ENCODE measurements around the gene PLXNB3. TPM values are rescaled to one million over a fixed set of nuclear protein-coding genes. Genes with fewer than 3 reads are reported as not detected.

The PLXNB3 gene
- polyA plus RNA-seq, 1 experiment = 5.5 TPM

- CTCF ChIA-PET = no interaction called here
- TF ChIP-seq, protein P1, sequence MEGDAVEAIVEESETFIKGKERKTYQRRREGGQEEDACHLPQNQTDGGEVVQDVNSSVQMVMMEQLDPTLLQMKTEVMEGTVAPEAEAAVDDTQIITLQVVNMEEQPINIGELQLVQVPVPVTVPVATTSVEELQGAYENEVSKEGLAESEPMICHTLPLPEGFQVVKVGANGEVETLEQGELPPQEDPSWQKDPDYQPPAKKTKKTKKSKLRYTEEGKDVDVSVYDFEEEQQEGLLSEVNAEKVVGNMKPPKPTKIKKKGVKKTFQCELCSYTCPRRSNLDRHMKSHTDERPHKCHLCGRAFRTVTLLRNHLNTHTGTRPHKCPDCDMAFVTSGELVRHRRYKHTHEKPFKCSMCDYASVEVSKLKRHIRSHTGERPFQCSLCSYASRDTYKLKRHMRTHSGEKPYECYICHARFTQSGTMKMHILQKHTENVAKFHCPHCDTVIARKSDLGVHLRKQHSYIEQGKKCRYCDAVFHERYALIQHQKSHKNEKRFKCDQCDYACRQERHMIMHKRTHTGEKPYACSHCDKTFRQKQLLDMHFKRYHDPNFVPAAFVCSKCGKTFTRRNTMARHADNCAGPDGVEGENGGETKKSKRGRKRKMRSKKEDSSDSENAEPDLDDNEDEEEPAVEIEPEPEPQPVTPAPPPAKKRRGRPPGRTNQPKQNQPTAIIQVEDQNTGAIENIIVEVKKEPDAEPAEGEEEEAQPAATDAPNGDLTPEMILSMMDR (IDR thresholded peaks at IDR 0.05; ENCODE audit: low read depth, low read length) = no peak
- Histone ChIP-seq H3K9me3 (ENCODE audit: control insufficient read depth, insufficient read depth, low read length) (no peaks in the 10 kb centered on the region), H3K4me3 (ENCODE audit: low read depth, low read length) (no peak overlapping the region), H3K27me3 (ENCODE audit: control insufficient read depth, insufficient read depth, low read length) (no peaks in the 10 kb centered on the region), H3K27ac (ENCODE audit: low read depth, low read length) (no peak overlapping the region)
- POLR2A ChIA-PET = no interaction called here
- no peak for DNase-seq (ENCODE audit: low read depth, low spot score)
These were observed 8.5 kb downstream of the PLXNB3 start for GRCh38 chrX:153772316-153773217.

- no peak overlapping the region for H3K27ac ChIP-seq (ENCODE audit: low read depth, low read length)
- TF ChIP-seq, protein P1 (IDR thresholded peaks at IDR 0.05; ENCODE audit: low read depth, low read length) = no peak
- no peak for DNase-seq (ENCODE audit: low read depth, low spot score)
- no peaks in the 10 kb centered on the region for H3K9me3 ChIP-seq (ENCODE audit: control insufficient read depth, insufficient read depth, low read length)
- no peak overlapping the region for H3K4me3 ChIP-seq (ENCODE audit: low read depth, low read length)
- ChIA-PET CTCF (no interaction called here), POLR2A (no interaction called here)
- no peaks in the 10 kb centered on the region for H3K27me3 ChIP-seq (ENCODE audit: control insufficient read depth, insufficient read depth, low read length)
These were observed 9.2 kb downstream of the PLXNB3 start for GRCh38 chrX:153773218-153773611.

DNA sequence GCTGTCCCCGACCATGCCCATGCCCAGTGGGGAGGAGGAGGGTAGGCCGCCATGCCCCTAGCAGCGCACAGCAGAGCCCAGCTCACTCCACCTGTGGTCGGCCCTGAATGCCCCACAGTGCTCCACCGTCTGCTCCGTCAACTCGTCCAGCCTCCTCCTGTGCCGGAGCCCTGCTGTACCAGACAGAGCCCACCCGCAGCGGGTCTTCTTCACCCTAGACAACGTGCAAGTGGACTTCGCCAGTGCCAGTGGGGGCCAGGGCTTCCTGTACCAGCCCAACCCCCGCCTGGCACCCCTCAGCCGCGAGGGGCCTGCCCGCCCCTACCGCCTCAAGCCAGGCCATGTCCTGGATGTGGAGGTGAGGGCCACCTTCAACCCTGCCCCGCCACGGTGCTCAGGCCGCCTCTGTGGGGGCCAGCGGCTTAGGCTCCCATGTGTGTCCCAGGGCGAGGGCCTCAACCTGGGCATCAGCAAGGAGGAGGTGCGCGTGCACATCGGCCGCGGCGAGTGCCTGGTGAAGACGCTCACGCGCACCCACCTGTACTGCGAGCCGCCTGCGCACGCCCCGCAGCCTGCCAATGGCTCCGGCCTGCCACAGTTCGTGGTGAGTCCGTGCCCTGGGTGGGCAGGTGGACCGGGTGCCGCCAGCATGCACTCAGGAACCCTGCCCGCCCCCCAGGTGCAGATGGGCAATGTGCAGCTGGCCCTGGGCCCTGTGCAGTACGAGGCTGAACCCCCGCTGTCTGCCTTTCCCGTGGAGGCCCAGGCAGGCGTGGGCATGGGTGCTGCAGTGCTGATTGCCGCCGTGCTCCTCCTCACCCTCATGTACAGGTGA lies 9.9 kb downstream of the PLXNB3 start:
- Histone ChIP-seq H3K9me3 (ENCODE audit: control insufficient read depth, insufficient read depth, low read length) (no peaks in the 10 kb centered on the region), H3K4me3 (ENCODE audit: low read depth, low read length) (no peak overlapping the region), H3K27ac (ENCODE audit: low read depth, low read length) (no peak overlapping the region), H3K27me3 (ENCODE audit: control insufficient read depth, insufficient read depth, low read length) (no peaks in the 10 kb centered on the region)
- ChIA-PET CTCF (no interaction called here), POLR2A (no interaction called here)
- DNase-seq (ENCODE audit: low read depth, low spot score) = no peak
- TF ChIP-seq, protein P1 (IDR thresholded peaks at IDR 0.05; ENCODE audit: low read depth, low read length) = no peak

- TF ChIP-seq, protein P1 (IDR thresholded peaks at IDR 0.05; ENCODE audit: low read depth, low read length) = no peak
- Histone ChIP-seq H3K9me3 (ENCODE audit: control insufficient read depth, insufficient read depth, low read length) (no peaks in the 10 kb centered on the region), H3K4me3 (ENCODE audit: low read depth, low read length) (no peak overlapping the region), H3K27ac (ENCODE audit: low read depth, low read length) (no peak overlapping the region), H3K27me3 (ENCODE audit: control insufficient read depth, insufficient read depth, low read length) (no peaks in the 10 kb centered on the region)
- ChIA-PET CTCF (no interaction called here), POLR2A (no interaction called here)
- no peak for DNase-seq (ENCODE audit: low read depth, low spot score)
These were observed 10.7 kb downstream of the PLXNB3 start for GRCh38 chrX:153774576-153775292.
